GM23338 (cell line): ENCODE measurements around the gene OBSCN.

Source experiments
- CTCF ChIP-seq, 2 experiments: fragments of 200-600 bp in 1 of 2; sonication (generic) in 1 of 2; conservative IDR thresholded peaks; 2 replicates each; pipeline versions ENCODE4 v1.5.1 to v1.6.1; 2016 to 2017; ENCODE audit warnings: antibody characterized with exemption in 2 of 2, low read depth in 2 of 2, mild to moderate bottlenecking in 2 of 2, moderate library complexity in 1 of 2
- EZH2 ChIP-seq: fragments of 200-600 bp; sonication (generic); IDR thresholded peaks from one replicate; pipeline ENCODE4 v1.8.0; 2017; ENCODE audit warnings: antibody characterized with exemption, mild to moderate bottlenecking, low read depth; ENCODE audit not compliant: unreplicated experiment
- EZH2phosphoT487 ChIP-seq: fragments of 200-600 bp; sonication (generic); IDR thresholded peaks from one replicate; pipeline ENCODE4 v1.8.1; 2018; ENCODE audit warnings: antibody characterized with exemption; ENCODE audit not compliant: unreplicated experiment
- POLR2AphosphoS5 ChIP-seq: IDR thresholded peaks from 2 replicates; pipeline ENCODE4 v1.6.1; 2016; ENCODE audit warnings: antibody characterized with exemption, low read depth

- no peak for TF ChIP-seq POLR2AphosphoS5
- TF ChIP-seq EZH2phosphoT487, result no peak
- no peak for TF ChIP-seq EZH2
- TF ChIP-seq CTCF (conservative IDR thresholded peaks at IDR 0.05; ENCODE audit: low read depth in 2 of 2), result no peak
These were observed 1.8 kb downstream of the OBSCN start for GRCh38 chr1:228209657-228210056.
